MCF 10A (cell line): ENCODE measurements around the gene FOXI1. TPM values are rescaled to one million over a fixed set of nuclear protein-coding genes. Genes with fewer than 3 reads are reported as not detected.

Source experiments
- BruUV-seq: library from RNA; stranded (reverse); fragments of 400-500 nt; replicated peaks from 2 replicates; lab custom pipeline; 2021; lab: Mats Ljungman, UMichigan
- CTCF ChIA-PET: fragments of 300-600 bp; sonication (Branson Sonifier 250); formaldehyde crosslinking; extraction: SDS; loops from one replicate; lab custom pipeline; 2021; ENCODE audit warnings: antibody characterized with exemption, inconsistent platforms; lab: Yijun Ruan, JAX
- POLR2A ChIA-PET: fragments of 300-600, 350-650 bp; sonication (Branson Sonifier 250); formaldehyde crosslinking; extraction: SDS; loops from one replicate; lab custom pipeline; 2020; ENCODE audit warnings: antibody characterized with exemption, inconsistent platforms; lab: Yijun Ruan, JAX
- DNase-seq: peaks from one replicate; pipeline ENCODE4 v3.0.0-alpha.2; 2018; ENCODE audit not compliant: unreplicated experiment
- H3K27ac Mint-ChIP-seq: one replicate; pipeline ENCODE4 v1.8.0; 2022; ENCODE audit warnings: mild to moderate bottlenecking, low read depth, mixed read lengths; ENCODE audit not compliant: unreplicated experiment
- H3K27me3 Mint-ChIP-seq: one replicate; pipeline ENCODE4 v1.8.0; 2022; ENCODE audit warnings: mixed read lengths; ENCODE audit not compliant: insufficient read depth, unreplicated experiment
- H3K36me3 Mint-ChIP-seq: one replicate; pipeline ENCODE4 v1.8.0; 2022; ENCODE audit warnings: mild to moderate bottlenecking, moderate library complexity, mixed read lengths; ENCODE audit not compliant: insufficient read depth, unreplicated experiment
- H3K4me1 Mint-ChIP-seq: one replicate; pipeline ENCODE4 v1.8.0; 2022; ENCODE audit warnings: mixed read lengths; ENCODE audit not compliant: insufficient read depth, unreplicated experiment
- H3K4me3 Mint-ChIP-seq: one replicate; pipeline ENCODE4 v1.8.0; 2022; ENCODE audit warnings: mild to moderate bottlenecking, moderate library complexity, mixed read lengths; ENCODE audit not compliant: unreplicated experiment
- H3K9me3 Mint-ChIP-seq: one replicate; pipeline ENCODE4 v1.8.0; 2022; ENCODE audit warnings: mixed read lengths; ENCODE audit not compliant: unreplicated experiment
- intact Hi-C: fragments of 100-400 bp; cut with micrococcal nuclease; formaldehyde crosslinking; loops from 2 replicates; pipeline ENCODE4 v1.14.1; 2022
- total RNA-seq: library from RNA; stranded (reverse); gene quantifications from 2 replicates; pipeline ENCODE4 v1.2.3, GENCODE V29; 2022
- TF ChIP-seq, protein P1 (sequence below): fragments of 200-600 bp; IDR thresholded peaks from one replicate; pipeline ENCODE4 v1.8.0; 2022; ENCODE audit warnings: antibody characterized with exemption, mild to moderate bottlenecking; ENCODE audit not compliant: unreplicated experiment

FOXI1 gene
- total RNA-seq, 1 experiment from 2014 or later = not detected

DNA sequence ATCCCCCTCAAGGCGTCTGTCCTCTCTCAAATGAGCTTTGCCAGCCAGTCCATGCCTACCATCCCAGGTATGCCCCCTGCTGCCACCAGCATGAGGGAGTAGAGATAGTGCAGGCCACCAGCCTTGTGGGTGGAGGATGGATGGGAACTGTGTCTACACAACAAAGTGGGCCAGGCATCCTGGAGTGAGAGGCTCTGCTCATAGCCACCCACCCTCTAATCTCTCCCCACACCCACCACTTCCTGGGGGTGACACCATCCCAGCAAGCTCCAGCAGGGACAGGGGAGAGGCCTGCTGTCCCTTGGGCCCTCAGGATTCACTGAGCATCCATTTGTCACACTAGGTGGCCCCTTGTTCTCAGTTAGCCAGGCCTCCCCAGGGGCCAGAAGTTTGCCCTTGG, 25.5 kb upstream of the FOXI1 start:
- POLR2A ChIA-PET = no interaction called here
- intact Hi-C loops = no loop called here
- Mint-ChIP-seq H3K36me3 (no peaks in the 10 kb centered on the region), H3K4me1 (no peaks in the 10 kb centered on the region), H3K4me3 (no peak overlapping the region), H3K27ac (no peak overlapping the region), H3K27me3 (no peaks in the 10 kb centered on the region), H3K9me3 (no peaks in the 10 kb centered on the region)
- BruUV-seq = no TSS peak
- TF ChIP-seq, protein P1, sequence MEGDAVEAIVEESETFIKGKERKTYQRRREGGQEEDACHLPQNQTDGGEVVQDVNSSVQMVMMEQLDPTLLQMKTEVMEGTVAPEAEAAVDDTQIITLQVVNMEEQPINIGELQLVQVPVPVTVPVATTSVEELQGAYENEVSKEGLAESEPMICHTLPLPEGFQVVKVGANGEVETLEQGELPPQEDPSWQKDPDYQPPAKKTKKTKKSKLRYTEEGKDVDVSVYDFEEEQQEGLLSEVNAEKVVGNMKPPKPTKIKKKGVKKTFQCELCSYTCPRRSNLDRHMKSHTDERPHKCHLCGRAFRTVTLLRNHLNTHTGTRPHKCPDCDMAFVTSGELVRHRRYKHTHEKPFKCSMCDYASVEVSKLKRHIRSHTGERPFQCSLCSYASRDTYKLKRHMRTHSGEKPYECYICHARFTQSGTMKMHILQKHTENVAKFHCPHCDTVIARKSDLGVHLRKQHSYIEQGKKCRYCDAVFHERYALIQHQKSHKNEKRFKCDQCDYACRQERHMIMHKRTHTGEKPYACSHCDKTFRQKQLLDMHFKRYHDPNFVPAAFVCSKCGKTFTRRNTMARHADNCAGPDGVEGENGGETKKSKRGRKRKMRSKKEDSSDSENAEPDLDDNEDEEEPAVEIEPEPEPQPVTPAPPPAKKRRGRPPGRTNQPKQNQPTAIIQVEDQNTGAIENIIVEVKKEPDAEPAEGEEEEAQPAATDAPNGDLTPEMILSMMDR = no peak
- CTCF ChIA-PET = interaction anchor here (0.6 to 8.0 kb wide), 6 partner anchors 9 to 1400 kb away, joined by 3 to 46 read pairs (median 4); no protein-coding TSS in a partner anchor
- no peak for DNase-seq

DNA sequence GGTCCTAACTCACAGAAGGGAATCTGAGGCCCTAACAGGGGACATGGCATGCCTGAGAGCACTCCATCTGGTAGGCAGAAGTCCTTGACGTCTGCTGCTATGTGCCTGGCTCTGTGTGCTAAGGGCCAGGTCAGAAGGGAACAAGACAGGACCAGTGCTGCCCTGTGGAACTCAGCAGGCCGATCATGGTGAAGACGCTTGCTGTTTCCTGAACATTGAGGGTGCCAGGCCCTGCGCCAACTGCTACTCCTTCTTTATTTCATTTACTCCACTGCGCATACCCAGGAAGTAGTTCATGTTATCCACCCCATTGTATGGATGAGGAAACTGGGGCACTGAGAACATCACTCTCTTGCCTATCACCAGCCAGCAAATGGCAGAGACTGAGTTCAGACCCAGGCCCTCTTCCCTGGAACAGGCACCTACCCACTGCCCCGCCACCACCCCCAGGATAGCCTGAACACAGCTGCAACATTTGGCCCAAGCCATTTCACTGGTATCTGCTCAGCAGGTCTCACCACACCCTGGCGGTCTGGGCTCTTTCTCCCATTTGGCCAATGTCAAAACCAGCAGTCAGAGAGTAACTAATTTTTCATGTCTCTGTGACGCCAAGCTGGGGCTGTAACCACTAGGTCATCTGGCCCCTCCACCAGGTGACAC, 24.8 kb upstream of the FOXI1 start:
- intact Hi-C loops = no loop called here
- ChIA-PET POLR2A (no interaction called here), CTCF (interaction anchor here (0.6 to 8.0 kb wide), 8 partner anchors 10 to 1401 kb away, joined by 3 to 46 read pairs (median 3); no protein-coding TSS in a partner anchor)
- Mint-ChIP-seq H3K4me3 (no peak overlapping the region), H3K27ac (no peak overlapping the region), H3K9me3 (no peaks in the 10 kb centered on the region), H3K36me3 (no peaks in the 10 kb centered on the region), H3K27me3 (no peaks in the 10 kb centered on the region), H3K4me1 (no peaks in the 10 kb centered on the region)
- BruUV-seq = no TSS peak
- no peak for DNase-seq
- TF ChIP-seq, protein P1 = no peak

DNA sequence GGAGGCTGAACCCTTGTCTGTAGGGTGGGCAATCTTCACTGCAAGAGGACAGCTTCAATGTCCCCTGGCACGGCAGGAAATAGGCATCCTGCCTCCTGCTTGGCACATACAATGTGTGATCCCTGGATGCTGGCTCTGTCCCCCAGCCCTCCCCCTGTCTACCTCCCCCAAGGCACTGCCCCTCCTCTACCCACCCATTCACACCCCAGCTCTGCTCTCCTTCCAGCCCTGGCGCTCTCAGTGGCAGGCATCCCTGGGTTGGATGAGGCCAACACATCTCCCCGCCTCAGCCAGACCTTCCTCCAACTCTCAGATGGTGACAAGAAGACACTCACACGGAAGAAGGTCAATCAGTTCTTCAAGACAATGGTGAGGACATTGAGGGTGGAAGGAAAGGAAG, 24.1 kb upstream of the FOXI1 start:
- no TSS peak for BruUV-seq

DNA sequence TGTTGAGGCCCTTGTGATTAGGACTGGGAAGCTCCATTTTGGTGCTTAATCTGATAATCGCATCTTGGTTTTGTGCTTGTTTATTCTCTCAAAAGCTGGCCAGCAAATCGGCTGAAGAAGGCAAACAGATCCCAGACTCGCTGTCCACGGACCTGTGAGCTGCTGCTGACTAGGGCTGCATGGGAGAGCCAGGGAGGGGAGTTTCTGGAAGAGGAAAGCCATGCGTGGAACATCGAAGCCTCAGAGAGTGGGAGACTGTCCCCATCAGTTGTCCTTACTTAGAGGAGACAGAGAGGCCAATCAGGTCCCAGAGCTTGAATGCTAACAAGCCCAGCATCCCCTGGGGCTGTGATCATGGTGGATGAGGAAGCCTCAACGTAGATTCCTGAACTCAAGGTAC, 23.0 kb upstream of the FOXI1 start:
- H3K27me3 Mint-ChIP-seq = no peaks in the 10 kb centered on the region
- CTCF ChIA-PET = interaction anchor here (0.5 to 8.0 kb wide), 5 partner anchors 12 to 1957 kb away, joined by 4 to 46 read pairs (median 9); no protein-coding TSS in a partner anchor
- TF ChIP-seq, protein P1 = no peak
- intact Hi-C loops = no loop called here
- no peak overlapping the region for H3K27ac Mint-ChIP-seq
- POLR2A ChIA-PET = no interaction called here
- no peaks in the 10 kb centered on the region for H3K4me1 Mint-ChIP-seq
- H3K9me3 Mint-ChIP-seq = no peaks in the 10 kb centered on the region
- no peak for DNase-seq
- no peaks in the 10 kb centered on the region for H3K36me3 Mint-ChIP-seq
- no TSS peak for BruUV-seq
- H3K4me3 Mint-ChIP-seq = no peak overlapping the region

More for the DNA sequence above, 24.1 kb upstream of the FOXI1 start:
- no peaks in the 10 kb centered on the region for H3K36me3 Mint-ChIP-seq
- TF ChIP-seq, protein P1 = no peak
- no peak overlapping the region for H3K27ac Mint-ChIP-seq
- intact Hi-C loops = no loop called here
- no peaks in the 10 kb centered on the region for H3K4me1 Mint-ChIP-seq
- H3K9me3 Mint-ChIP-seq = no peaks in the 10 kb centered on the region
- no peak overlapping the region for H3K4me3 Mint-ChIP-seq
- POLR2A ChIA-PET = no interaction called here
- DNase-seq = no peak
- CTCF ChIA-PET = interaction anchor here (0.6 to 8.0 kb wide), 6 partner anchors 11 to 380 kb away, joined by 3 to 46 read pairs (median 4); no protein-coding TSS in a partner anchor
- no peaks in the 10 kb centered on the region for H3K27me3 Mint-ChIP-seq
